ENCODE data around the gene TGIF1.
"Not testable (repeated sequence)": the region's sequence is repeated elsewhere in the genome, so short reads cannot be mapped to it uniquely, and the experiment has no call there.

TGIF1 gene

GRCh38 chr18:3450012-3450798 is at the start of gene TGIF1:
Gene TGIF1, plus strand, starts transcription at chr18:3450172. Its CDS starts 318 bp downstream, at chr18:3450490.
- no peak for DNase-seq

- DNase-seq, result no peak
Measured at GRCh38 chr18:3400567-3401296, 49.2 kb upstream of the TGIF1 start.

GRCh38 chr18:3401669-3402620 is 48.0 kb upstream of the TGIF1 start:
- DNase-seq, result no peak

- DNase-seq, result no peak
Measured at GRCh38 chr18:3402982-3403451, 47.0 kb upstream of the TGIF1 start.

- DNase-seq, result no peak
Measured at GRCh38 chr18:3405713-3406112, 44.3 kb upstream of the TGIF1 start.

- no peak for DNase-seq
Measured at GRCh38 chr18:3408107-3408506, 41.9 kb upstream of the TGIF1 start.

- DNase-seq, result no peak
Measured at GRCh38 chr18:3409811-3410210, 40.2 kb upstream of the TGIF1 start.

- no peak for DNase-seq
Measured at GRCh38 chr18:3410273-3410672, 39.7 kb upstream of the TGIF1 start.

GRCh38 chr18:3410876-3411275 is 39.1 kb upstream of the TGIF1 start:
- not testable (repeated sequence) for DNase-seq

GRCh38 chr18:3411327-3411726 is 38.6 kb upstream of the TGIF1 start:
- no peak for DNase-seq

GRCh38 chr18:3411854-3412268 is 38.1 kb upstream of the TGIF1 start:
- no peak for DNase-seq

- not testable (repeated sequence) for DNase-seq
Measured at GRCh38 chr18:3412528-3412927, 37.4 kb upstream of the TGIF1 start.

GRCh38 chr18:3415110-3415509 is 34.9 kb upstream of the TGIF1 start:
- DNase-seq, result no peak

GRCh38 chr18:3418083-3418482 is 31.9 kb upstream of the TGIF1 start:
- no peak for DNase-seq

GRCh38 chr18:3420919-3421279 is 29.1 kb upstream of the TGIF1 start:
- DNase-seq, result no peak

- no peak for DNase-seq
Measured at GRCh38 chr18:3422905-3423304, 27.1 kb upstream of the TGIF1 start.

GRCh38 chr18:3424280-3424890 is 25.6 kb upstream of the TGIF1 start:
- DNase-seq, result no peak

- DNase-seq, result no peak
Measured at GRCh38 chr18:3425030-3425429, 24.9 kb upstream of the TGIF1 start.

GRCh38 chr18:3425446-3425845 is 24.5 kb upstream of the TGIF1 start:
- no peak for DNase-seq

- no peak for DNase-seq
Measured at GRCh38 chr18:3426074-3426473, 23.9 kb upstream of the TGIF1 start.

- no peak for DNase-seq
Measured at GRCh38 chr18:3427944-3428343, 22.0 kb upstream of the TGIF1 start.

- no peak for DNase-seq
Measured at GRCh38 chr18:3429121-3429520, 20.9 kb upstream of the TGIF1 start.

- DNase-seq, result no peak
Measured at GRCh38 chr18:3434685-3435084, 15.3 kb upstream of the TGIF1 start.

Data from NCI-H1417 treated with DMSO at 0.1 percent for 48 hours (cell line).